ENCODE results near the gene POTEB2.
"Not testable (repeated sequence)": the region's sequence is repeated elsewhere in the genome, so short reads cannot be mapped to it uniquely, and the experiment has no call there.

DNA sequence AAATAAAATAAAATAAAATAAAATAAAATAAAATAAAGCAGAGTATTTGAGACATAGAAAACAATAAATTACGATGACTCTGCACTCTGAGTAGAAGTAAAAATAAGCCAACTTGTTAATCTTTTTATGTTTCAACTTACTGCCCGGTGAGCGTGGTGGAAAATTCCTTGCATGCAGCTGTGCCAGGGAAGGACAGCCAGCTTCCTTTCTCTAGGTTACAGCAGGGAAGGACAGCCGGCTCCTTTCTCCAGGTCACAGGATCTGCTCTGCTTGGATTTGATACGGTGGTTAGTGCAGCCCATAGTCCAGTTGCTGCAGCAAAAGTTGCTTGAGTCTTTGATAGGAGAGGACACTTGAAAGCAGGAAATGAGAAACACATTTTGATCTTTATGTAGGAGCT lies 13.8 kb upstream of the POTEB2 start:
- TF ChIP-seq POLR2AphosphoS5 (IDR thresholded peaks at IDR 0.05; ENCODE audit: low read depth, low read length); ZFX (IDR thresholded peaks at IDR 0.05); POLR2A (IDR thresholded peaks at IDR 0.05; ENCODE audit: borderline replicate concordance, extremely low read depth, insufficient read depth, insufficient read length); CEBPB (IDR thresholded peaks at IDR 0.05; ENCODE audit: low read depth); EZH2 (IDR thresholded peaks at IDR 0.05); JUND (IDR thresholded peaks at IDR 0.05); ELF1 (IDR thresholded peaks at IDR 0.05; ENCODE audit: borderline replicate concordance, low read depth): not testable (repeated sequence)
- TF ChIP-seq, protein P1, sequence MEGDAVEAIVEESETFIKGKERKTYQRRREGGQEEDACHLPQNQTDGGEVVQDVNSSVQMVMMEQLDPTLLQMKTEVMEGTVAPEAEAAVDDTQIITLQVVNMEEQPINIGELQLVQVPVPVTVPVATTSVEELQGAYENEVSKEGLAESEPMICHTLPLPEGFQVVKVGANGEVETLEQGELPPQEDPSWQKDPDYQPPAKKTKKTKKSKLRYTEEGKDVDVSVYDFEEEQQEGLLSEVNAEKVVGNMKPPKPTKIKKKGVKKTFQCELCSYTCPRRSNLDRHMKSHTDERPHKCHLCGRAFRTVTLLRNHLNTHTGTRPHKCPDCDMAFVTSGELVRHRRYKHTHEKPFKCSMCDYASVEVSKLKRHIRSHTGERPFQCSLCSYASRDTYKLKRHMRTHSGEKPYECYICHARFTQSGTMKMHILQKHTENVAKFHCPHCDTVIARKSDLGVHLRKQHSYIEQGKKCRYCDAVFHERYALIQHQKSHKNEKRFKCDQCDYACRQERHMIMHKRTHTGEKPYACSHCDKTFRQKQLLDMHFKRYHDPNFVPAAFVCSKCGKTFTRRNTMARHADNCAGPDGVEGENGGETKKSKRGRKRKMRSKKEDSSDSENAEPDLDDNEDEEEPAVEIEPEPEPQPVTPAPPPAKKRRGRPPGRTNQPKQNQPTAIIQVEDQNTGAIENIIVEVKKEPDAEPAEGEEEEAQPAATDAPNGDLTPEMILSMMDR (IDR thresholded peaks at IDR 0.05 in 2 of 3, conservative IDR thresholded peaks at IDR 0.05 in 1 of 3; ENCODE audit: borderline replicate concordance in 1 of 3, insufficient read depth in 1 of 3, low read depth in 2 of 3, low read length in 2 of 3), result not testable (repeated sequence)
- TF ChIP-seq, protein P2, sequence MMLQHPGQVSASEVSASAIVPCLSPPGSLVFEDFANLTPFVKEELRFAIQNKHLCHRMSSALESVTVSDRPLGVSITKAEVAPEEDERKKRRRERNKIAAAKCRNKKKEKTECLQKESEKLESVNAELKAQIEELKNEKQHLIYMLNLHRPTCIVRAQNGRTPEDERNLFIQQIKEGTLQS (IDR thresholded peaks at IDR 0.05), result not testable (repeated sequence)

All from HCT116 (cell line).